Mucosa of stomach (tissue), 1 donor: ENCODE data around the gene TAMALIN.
A peak's percentile ranks its signal among the peaks of the same experiment; 100 is the strongest.

Experiments
- H3K27me3 ChIP-seq: one replicate; pipeline ENCODE4 v1.7.0; 2013; ENCODE audit warnings: mild to moderate bottlenecking, low read length; ENCODE audit not compliant: control insufficient read depth, insufficient read depth
- H3K36me3 ChIP-seq: one replicate; pipeline ENCODE4 v1.7.0; 2013; ENCODE audit warnings: low read length; ENCODE audit not compliant: control insufficient read depth, insufficient read depth
- H3K4me1 ChIP-seq: one replicate; pipeline ENCODE4 v1.7.0; 2013; ENCODE audit warnings: mild to moderate bottlenecking, low read length; ENCODE audit not compliant: control insufficient read depth, insufficient read depth
- H3K4me3 ChIP-seq: one replicate; pipeline ENCODE4 v1.7.0; 2013; ENCODE audit warnings: low read length
- H3K9ac ChIP-seq: one replicate; pipeline ENCODE4 v1.7.0; 2013; ENCODE audit warnings: mild to moderate bottlenecking, low read length, moderate library complexity
- H3K9me3 ChIP-seq: one replicate; pipeline ENCODE4 v1.7.0; 2013; ENCODE audit warnings: mild to moderate bottlenecking, low read length, moderate library complexity; ENCODE audit not compliant: control insufficient read depth
- donor health status: Pancreatic carcinoma.

TAMALIN gene

GRCh38 chr12:51986834-51987233 is 19.9 kb upstream of the TAMALIN start:
- Histone ChIP-seq H3K27me3 (no peaks in the 10 kb centered on the region), H3K4me3 (no peak overlapping the region), H3K36me3 (peaks cover 9% of the 10 kb centered on the region), H3K9ac (no peak overlapping the region), H3K9me3 (no peaks in the 10 kb centered on the region), H3K4me1 (peaks cover 10% of the 10 kb centered on the region)

- peaks cover 16% of the 10 kb centered on the region for H3K36me3 ChIP-seq
- no peak overlapping the region for H3K9ac ChIP-seq
- no peak overlapping the region for H3K4me3 ChIP-seq
- no peaks in the 10 kb centered on the region for H3K4me1 ChIP-seq
- H3K9me3 ChIP-seq: no peaks in the 10 kb centered on the region
- H3K27me3 ChIP-seq: no peaks in the 10 kb centered on the region
These were observed 14.5 kb upstream of the TAMALIN start for GRCh38 chr12:51992246-51992645.

DNA sequence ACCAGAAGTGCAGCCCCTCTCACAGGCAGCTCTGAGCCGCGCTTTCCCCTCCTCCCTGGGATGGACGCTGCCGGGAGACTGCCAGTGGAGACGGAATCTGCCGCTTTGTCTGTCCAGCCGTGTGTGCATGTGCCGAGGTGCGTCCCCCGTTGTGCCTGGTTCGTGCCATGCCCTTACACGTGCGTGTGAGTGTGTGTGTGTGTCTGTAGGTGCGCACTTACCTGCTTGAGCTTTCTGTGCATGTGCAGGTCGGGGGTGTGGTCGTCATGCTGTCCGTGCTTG is 12.3 kb upstream of the TAMALIN start:
- no peaks in the 10 kb centered on the region for H3K27me3 ChIP-seq
- H3K9ac ChIP-seq: no peak overlapping the region
- H3K36me3 ChIP-seq: peaks cover 14% of the 10 kb centered on the region
- H3K4me1 ChIP-seq: no peaks in the 10 kb centered on the region
- no peak overlapping the region for H3K4me3 ChIP-seq
- no peaks in the 10 kb centered on the region for H3K9me3 ChIP-seq

DNA sequence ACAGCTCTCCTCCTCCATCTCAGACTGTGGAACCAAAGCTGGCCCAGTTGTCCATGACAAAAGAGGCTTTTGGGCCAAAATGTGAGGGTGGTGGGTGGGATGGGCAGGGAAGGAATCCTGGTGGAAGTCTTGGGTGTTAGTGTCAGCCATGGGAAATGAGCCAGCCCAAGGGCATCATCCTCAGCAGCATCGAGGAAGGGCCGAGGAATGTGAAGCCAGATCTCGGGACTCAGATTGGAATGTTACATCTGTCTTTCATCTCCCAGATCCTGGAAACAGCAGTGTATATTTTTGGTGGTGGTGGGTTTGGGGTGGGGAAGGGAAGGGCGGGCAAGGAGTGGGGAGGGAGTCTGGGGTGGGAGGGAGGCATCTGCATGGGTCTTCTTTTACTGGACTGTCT is 11.8 kb upstream of the TAMALIN start:
- H3K9me3 ChIP-seq: no peaks in the 10 kb centered on the region
- peaks cover 14% of the 10 kb centered on the region for H3K36me3 ChIP-seq
- no peak overlapping the region for H3K9ac ChIP-seq
- no peaks in the 10 kb centered on the region for H3K27me3 ChIP-seq
- H3K4me1 ChIP-seq: no peaks in the 10 kb centered on the region
- H3K4me3 ChIP-seq: no peak overlapping the region

DNA sequence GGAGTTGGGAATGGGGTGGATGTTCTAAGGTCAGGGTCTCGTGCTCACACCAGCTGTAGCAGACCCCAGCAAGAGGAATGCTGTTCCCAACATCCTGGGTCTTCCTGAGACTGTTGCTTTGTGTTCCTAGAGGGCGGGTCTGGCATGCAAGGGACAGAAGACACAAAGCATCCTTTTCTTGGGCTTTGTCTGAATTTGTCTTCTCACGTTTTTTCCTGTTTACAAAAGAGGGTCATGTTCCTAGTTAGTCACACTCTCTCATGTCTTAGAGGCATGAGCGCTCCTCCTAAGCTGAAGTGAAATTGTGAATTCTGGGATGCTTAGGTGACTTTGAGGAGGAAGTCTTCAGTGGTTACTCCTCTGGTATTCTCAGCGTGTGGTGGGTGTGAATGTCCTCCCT is 9.6 kb upstream of the TAMALIN start:
- Histone ChIP-seq H3K9ac (no peak overlapping the region), H3K9me3 (no peaks in the 10 kb centered on the region), H3K4me3 (no peak overlapping the region), H3K36me3 (peaks cover 14% of the 10 kb centered on the region), H3K4me1 (no peaks in the 10 kb centered on the region), H3K27me3 (no peaks in the 10 kb centered on the region)

DNA sequence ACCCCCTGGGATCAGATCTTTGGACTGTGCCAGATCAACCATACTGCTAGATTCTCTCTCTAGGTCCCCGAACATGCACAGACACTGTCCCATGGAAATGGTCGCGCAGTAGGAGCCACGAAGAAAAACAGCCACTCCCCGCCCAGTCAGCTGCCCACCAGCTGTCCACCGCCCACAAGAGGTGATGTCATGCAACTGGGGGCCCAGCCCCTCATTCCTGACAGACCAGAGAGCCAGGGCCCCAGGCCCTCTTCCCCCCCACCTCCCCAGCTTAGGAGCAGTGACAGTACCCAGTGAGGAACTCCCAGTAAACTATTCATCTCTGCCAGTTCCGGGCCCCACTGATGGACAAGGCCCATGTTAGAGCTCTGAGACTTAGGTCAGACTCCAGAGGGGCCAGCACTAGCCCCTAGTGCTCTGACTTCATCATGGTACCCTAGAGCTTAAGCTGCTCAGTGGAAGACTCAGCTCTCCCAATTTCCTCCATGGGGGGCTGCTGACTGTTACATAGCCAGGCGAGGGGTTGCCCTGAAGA is 3.7 kb upstream of the TAMALIN start:
- H3K4me1 ChIP-seq: peaks cover 11% of the 10 kb centered on the region
- H3K9me3 ChIP-seq: no peaks in the 10 kb centered on the region
- H3K9ac ChIP-seq: no peak overlapping the region
- peaks cover 36% of the 10 kb centered on the region for H3K27me3 ChIP-seq
- no peak overlapping the region for H3K4me3 ChIP-seq
- no peaks in the 10 kb centered on the region for H3K36me3 ChIP-seq

DNA sequence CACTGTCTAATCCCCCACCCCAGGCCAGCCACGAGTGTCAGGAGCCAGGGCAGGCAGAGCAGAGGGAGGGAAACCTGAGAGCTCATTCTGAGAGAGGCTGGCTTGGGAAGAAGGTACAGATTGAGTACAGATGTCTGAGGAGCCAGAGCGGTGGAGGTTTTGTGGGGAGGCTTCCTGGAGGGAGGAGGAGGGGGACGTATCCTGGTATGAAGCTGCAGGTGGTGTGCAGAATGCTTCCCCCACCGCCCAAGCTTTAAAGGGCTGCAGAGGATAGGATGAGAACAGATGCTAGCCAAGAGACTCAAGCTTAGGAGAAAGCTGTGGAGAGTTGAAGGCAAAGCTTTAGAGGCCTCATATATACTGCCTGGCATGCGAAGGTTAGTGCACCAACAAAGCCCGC is 3.2 kb upstream of the TAMALIN start:
- Histone ChIP-seq H3K9ac (no peak overlapping the region), H3K36me3 (no peaks in the 10 kb centered on the region), H3K9me3 (no peaks in the 10 kb centered on the region)

DNA sequence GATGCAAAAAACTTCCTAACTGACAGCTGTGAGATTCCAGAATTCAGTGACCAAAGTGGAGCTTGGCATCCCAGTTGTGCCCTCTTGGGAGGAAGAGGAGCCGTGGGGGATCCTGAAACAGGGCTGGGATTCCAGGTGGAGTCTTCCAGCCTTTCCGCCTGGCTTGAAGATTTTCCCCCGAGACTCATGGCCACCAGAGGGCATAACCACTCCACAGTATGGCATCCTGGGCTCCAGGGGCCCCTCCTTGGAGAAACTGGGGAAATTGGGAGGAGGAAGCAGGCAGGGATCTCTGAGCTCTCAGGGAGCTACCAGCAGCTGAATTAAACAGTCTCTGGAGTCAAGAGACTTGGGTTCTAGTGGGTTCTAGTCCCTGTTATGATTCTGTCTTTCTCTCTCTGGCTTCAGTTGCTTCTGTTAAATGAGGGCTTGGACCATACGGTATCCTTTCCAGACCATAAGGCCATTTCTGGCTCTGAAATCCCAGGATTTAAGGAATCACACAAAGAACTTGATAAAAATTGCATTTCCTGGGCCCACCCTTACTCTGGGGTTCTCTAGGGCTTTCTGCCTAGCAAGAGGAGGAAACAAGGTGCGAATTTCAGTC is 2.6 kb upstream of the TAMALIN start:
- H3K9me3 ChIP-seq: no peaks in the 10 kb centered on the region
- H3K4me1 ChIP-seq: peaks cover 11% of the 10 kb centered on the region
- H3K4me3 ChIP-seq: no peak overlapping the region
- no peak overlapping the region for H3K9ac ChIP-seq
- peaks cover 36% of the 10 kb centered on the region for H3K27me3 ChIP-seq
- no peaks in the 10 kb centered on the region for H3K36me3 ChIP-seq

More for the DNA sequence above, 3.2 kb upstream of the TAMALIN start:
- peaks cover 36% of the 10 kb centered on the region for H3K27me3 ChIP-seq
- peaks cover 11% of the 10 kb centered on the region for H3K4me1 ChIP-seq
- no peak overlapping the region for H3K4me3 ChIP-seq

DNA sequence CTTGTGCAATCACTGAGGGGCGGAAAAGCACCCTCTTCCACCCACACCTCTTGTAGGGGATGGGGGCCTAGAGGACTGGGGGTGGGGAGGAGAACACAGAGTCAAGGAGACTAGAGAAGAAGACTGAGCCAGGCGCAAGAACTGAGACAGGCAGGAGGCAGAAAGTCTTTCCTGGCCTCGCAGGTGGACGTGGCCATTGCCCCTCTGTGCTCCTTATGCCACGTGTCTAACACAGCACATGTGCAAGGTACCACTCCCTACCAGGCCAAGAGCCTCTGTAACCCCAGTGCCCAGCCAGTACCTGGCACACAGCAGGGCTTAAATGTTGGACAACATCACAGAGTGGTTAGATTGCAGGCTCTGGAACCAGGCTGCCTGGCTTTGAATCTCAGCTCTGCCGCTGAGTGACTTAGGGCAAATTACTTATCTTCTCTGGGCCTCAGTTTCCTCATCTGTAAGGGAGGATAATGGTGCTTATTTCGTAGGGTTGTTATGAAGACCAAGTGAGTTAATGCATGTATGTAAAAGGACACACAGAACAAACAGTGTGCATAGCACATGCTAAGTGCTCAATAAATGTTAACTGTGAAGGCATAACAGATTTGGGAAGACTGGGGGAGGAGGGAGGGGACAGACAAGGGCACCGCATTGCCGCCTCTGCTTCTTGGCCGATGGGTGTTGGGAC is 1.4 kb upstream of the TAMALIN start:
- Histone ChIP-seq H3K4me3 (no peak overlapping the region), H3K27me3 (peaks cover 36% of the 10 kb centered on the region), H3K9ac (no peak overlapping the region), H3K9me3 (no peaks in the 10 kb centered on the region), H3K4me1 (peaks cover 20% of the 10 kb centered on the region), H3K36me3 (no peaks in the 10 kb centered on the region)

DNA sequence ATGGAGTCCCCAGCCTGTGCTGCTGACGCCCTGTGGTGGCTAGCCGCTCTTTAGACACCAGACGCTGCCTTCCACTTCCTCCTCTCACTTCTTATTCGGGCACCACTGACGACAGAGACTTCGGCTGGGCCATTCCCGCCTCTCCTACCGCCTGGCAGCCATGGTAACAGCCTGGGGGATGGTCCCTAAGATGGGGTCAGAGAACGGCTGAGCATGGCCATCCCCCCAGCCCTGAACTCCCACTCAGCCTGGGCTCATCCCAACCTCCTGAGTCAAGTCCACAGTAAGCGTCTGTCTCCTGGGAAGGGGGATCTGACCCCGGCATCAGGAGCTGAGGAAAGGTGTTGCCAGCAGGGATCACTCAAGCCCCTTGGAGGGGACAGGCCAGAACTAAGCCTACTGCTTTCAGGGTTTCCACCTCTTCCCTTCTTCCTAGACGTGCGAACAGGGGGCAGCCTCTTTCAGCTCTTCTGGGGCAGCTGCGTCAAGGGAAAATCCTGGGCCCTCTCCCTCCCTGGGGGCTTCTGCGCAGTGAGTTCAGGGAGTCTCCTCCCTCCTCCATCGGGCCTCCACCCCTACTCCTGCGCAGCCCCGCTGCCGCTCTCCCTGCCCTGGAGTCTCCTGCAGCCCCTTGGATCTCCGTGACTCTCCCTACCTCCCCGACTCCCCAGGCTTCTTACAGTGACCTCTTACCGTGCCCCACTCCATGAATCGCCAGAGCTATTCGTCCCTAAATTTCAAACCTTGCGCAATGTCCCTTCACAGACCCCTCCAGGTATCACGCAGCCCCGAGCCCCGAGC is 643 bp upstream of the TAMALIN start:
- Histone ChIP-seq H3K4me1 (peaks cover 27% of the 10 kb centered on the region), H3K4me3 (no peak overlapping the region), H3K36me3 (no peaks in the 10 kb centered on the region), H3K27me3 (peaks cover 36% of the 10 kb centered on the region), H3K9me3 (no peaks in the 10 kb centered on the region), H3K9ac (no peak overlapping the region)

DNA sequence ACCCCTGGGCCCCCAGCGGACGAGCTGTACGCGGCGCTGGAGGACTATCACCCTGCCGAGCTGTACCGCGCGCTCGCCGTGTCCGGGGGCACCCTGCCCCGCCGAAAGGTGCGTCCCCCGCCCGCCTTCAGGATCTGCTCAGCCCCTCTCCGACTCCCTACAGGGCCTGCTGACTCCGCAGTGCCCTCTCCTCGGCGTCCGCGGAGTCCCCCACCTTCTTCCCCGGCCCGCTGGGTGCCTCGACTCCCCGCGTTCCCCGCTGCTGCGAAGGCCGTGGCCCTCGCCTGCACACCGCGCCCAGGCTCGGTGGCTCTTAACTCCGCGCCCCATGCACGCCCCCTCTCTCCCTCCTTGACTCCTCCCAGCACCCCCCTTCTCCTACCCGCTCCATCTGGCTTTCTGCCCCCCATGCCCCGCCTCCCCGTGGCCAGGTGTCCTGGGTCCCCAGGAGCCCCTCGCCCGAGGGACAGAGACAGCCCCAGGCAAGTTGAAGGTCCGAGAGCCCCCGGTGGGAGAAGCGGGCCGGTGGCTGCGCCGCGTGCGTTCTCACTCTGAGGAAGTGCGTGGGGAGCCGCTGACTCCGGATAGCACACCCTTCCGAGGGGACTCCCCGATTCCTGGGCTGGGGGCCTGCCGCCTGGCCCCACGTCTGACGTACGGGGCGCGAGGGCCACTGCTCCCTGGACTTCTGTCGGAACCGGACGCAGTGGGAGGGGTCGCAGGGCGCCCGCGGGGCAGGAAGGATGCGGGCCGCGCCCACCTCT is 594 bp downstream of the TAMALIN start:
- no peaks in the 10 kb centered on the region for H3K36me3 ChIP-seq
- H3K4me3 ChIP-seq: peak overlapping the region; percentile 31
- H3K9me3 ChIP-seq: no peaks in the 10 kb centered on the region
- H3K4me1 ChIP-seq: peaks cover 29% of the 10 kb centered on the region
- H3K27me3 ChIP-seq: peaks cover 36% of the 10 kb centered on the region
- H3K9ac ChIP-seq: peak overlapping the region; percentile 63
